ENCODE data around the gene POU4F3.

DNA sequence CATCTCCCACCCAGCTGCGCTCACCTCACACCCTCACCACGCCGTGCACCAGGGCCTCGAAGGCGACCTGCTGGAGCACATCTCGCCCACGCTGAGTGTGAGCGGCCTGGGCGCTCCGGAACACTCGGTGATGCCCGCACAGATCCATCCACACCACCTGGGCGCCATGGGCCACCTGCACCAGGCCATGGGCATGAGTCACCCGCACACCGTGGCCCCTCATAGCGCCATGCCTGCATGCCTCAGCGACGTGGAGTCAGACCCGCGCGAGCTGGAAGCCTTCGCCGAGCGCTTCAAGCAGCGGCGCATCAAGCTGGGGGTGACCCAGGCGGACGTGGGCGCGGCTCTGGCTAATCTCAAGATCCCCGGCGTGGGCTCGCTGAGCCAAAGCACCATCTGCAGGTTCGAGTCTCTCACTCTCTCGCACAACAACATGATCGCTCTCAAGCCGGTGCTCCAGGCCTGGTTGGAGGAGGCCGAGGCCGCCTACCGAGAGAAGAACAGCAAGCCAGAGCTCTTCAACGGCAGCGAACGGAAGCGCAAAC is 1.1 kb downstream of the POU4F3 start:
- TF ChIP-seq, protein P1, sequence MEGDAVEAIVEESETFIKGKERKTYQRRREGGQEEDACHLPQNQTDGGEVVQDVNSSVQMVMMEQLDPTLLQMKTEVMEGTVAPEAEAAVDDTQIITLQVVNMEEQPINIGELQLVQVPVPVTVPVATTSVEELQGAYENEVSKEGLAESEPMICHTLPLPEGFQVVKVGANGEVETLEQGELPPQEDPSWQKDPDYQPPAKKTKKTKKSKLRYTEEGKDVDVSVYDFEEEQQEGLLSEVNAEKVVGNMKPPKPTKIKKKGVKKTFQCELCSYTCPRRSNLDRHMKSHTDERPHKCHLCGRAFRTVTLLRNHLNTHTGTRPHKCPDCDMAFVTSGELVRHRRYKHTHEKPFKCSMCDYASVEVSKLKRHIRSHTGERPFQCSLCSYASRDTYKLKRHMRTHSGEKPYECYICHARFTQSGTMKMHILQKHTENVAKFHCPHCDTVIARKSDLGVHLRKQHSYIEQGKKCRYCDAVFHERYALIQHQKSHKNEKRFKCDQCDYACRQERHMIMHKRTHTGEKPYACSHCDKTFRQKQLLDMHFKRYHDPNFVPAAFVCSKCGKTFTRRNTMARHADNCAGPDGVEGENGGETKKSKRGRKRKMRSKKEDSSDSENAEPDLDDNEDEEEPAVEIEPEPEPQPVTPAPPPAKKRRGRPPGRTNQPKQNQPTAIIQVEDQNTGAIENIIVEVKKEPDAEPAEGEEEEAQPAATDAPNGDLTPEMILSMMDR (IDR thresholded peaks at IDR 0.05): no peak
- TF ChIP-seq EZH2phosphoT487 (IDR thresholded peaks at IDR 0.05) (no peak), EZH2 (IDR thresholded peaks at IDR 0.05) (no peak)

All from neural progenitor cell (in vitro differentiated cells).